H9 (cell line): Measurements from ENCODE around the gene RAC2. TPM values are rescaled to one million over a fixed set of nuclear protein-coding genes. Genes with fewer than 3 reads are reported as not detected.

Experiments
- DNase-seq: peaks from one replicate; pipeline ENCODE4 v3.0.0-alpha.2; 2017
- H2AFZ ChIP-seq: one replicate; pipeline ENCODE4 v1.6.1; 2013; ENCODE audit warnings: mild to moderate bottlenecking, low read length, control low read depth, moderate library complexity
- H2AK5ac ChIP-seq: 2 replicates; pipeline ENCODE4 v1.6.1; 2013; ENCODE audit warnings: low read length, control low read depth, mixed read lengths; ENCODE audit not compliant: insufficient read length
- H2BK120ac ChIP-seq: one replicate; pipeline ENCODE4 v1.6.1; 2013; ENCODE audit warnings: low read depth, mild to moderate bottlenecking, low read length, control low read depth, inconsistent platforms; ENCODE audit not compliant: poor library complexity, severe bottlenecking
- H2BK12ac ChIP-seq: 2 replicates; pipeline ENCODE4 v1.6.1; 2013; ENCODE audit warnings: low read length, control low read depth, mixed read lengths, low read depth; ENCODE audit not compliant: insufficient read length
- H2BK15ac ChIP-seq: 2 replicates; pipeline ENCODE4 v1.6.1; 2013; ENCODE audit warnings: low read depth, low read length, control low read depth
- H2BK20ac ChIP-seq: one replicate; pipeline ENCODE4 v1.6.1; 2013; ENCODE audit warnings: low read depth, mild to moderate bottlenecking, low read length, control low read depth, inconsistent platforms; ENCODE audit not compliant: poor library complexity, severe bottlenecking
- H2BK5ac ChIP-seq: 2 replicates; pipeline ENCODE4 v1.6.1; 2013; ENCODE audit warnings: low read length, control low read depth, mixed read lengths; ENCODE audit not compliant: insufficient read length
- H3K14ac ChIP-seq: 2 replicates; pipeline ENCODE4 v1.6.1; 2013; ENCODE audit warnings: low read length, control low read depth; ENCODE audit not compliant: insufficient read depth
- H3K18ac ChIP-seq: 2 replicates; pipeline ENCODE4 v1.6.1; 2013; ENCODE audit warnings: low read depth, mild to moderate bottlenecking, mixed read lengths, low read length, control low read depth; ENCODE audit not compliant: insufficient read length
- H3K23ac ChIP-seq: 2 replicates; pipeline ENCODE4 v1.6.1; 2013; ENCODE audit warnings: low read length, control low read depth, mixed read lengths, low read depth; ENCODE audit not compliant: insufficient read length
- H3K23me2 ChIP-seq: 2 replicates; pipeline ENCODE4 v1.6.1; 2013; ENCODE audit warnings: low read depth, mild to moderate bottlenecking, mixed read lengths, low read length, control low read depth; ENCODE audit not compliant: insufficient read length, poor library complexity, severe bottlenecking
- H3K27ac ChIP-seq: 2 replicates; pipeline ENCODE4 v1.5.1; 2013; ENCODE audit warnings: low read length, control low read depth, mixed read lengths, low read depth; ENCODE audit not compliant: insufficient read length
- H3K27me3 ChIP-seq: 2 replicates; pipeline ENCODE4 v1.6.1; 2013; ENCODE audit warnings: low read length, control low read depth, inconsistent platforms; ENCODE audit not compliant: insufficient read depth
- H3K4ac ChIP-seq: 2 replicates; pipeline ENCODE4 v1.6.1; 2013; ENCODE audit warnings: low read depth, mild to moderate bottlenecking, control low read depth, inconsistent platforms, low read length, moderate library complexity
- H3K4me1 ChIP-seq: 2 replicates; pipeline ENCODE4 v1.6.1; 2013; ENCODE audit warnings: low read length, control low read depth, inconsistent platforms; ENCODE audit not compliant: insufficient read depth
- H3K4me2 ChIP-seq: 2 replicates; pipeline ENCODE4 v1.6.1; 2013; ENCODE audit warnings: low read length, control low read depth, mixed read lengths; ENCODE audit not compliant: insufficient read length, insufficient read depth
- H3K56ac ChIP-seq: 2 replicates; pipeline ENCODE4 v1.6.1; 2013; ENCODE audit warnings: low read depth, mild to moderate bottlenecking, mixed read lengths, low read length, control low read depth; ENCODE audit not compliant: insufficient read length
- H3K79me1 ChIP-seq: 2 replicates; pipeline ENCODE4 v1.6.1; 2013; ENCODE audit warnings: low read depth, mild to moderate bottlenecking, moderate library complexity, low read length, control low read depth, inconsistent platforms; ENCODE audit not compliant: insufficient read depth, poor library complexity, severe bottlenecking
- H3K79me2 ChIP-seq: 2 replicates; pipeline ENCODE4 v1.6.1; 2013; ENCODE audit warnings: low read length, control low read depth, inconsistent platforms; ENCODE audit not compliant: insufficient read depth
- H3K9ac ChIP-seq: 2 replicates; pipeline ENCODE4 v1.6.1; 2013; ENCODE audit warnings: low read length, control low read depth, mixed read lengths; ENCODE audit not compliant: insufficient read length; ENCODE audit errors: extremely low read depth
- H3K9me3 ChIP-seq: one replicate; pipeline ENCODE4 v1.6.1; 2013; ENCODE audit warnings: low read depth, low read length, inconsistent platforms; ENCODE audit not compliant: control insufficient read depth
- H3T11ph ChIP-seq: one replicate; pipeline ENCODE4 v1.6.1; 2013; ENCODE audit warnings: mild to moderate bottlenecking, low read length, control low read depth, inconsistent platforms
- H4K20me1 ChIP-seq: one replicate; pipeline ENCODE4 v1.6.1; 2013; ENCODE audit not compliant: control insufficient read depth, insufficient read length, insufficient read depth
- H4K5ac ChIP-seq: 2 replicates; pipeline ENCODE4 v1.6.1; 2013; ENCODE audit warnings: low read depth, mild to moderate bottlenecking, mixed read lengths, low read length, control low read depth; ENCODE audit not compliant: insufficient read length
- H4K8ac ChIP-seq: replicated peaks from 2 replicates; pipeline ENCODE4 v1.6.1; 2013; ENCODE audit warnings: low read length, control low read depth, mixed read lengths, low read depth; ENCODE audit not compliant: insufficient read length
- H4K91ac ChIP-seq: 2 replicates; pipeline ENCODE4 v1.6.1; 2013; ENCODE audit warnings: low read depth, mild to moderate bottlenecking, moderate library complexity, mixed read lengths, low read length, control low read depth; ENCODE audit not compliant: insufficient read length
- H3K27ac Mint-ChIP-seq, 3 experiments: 2 replicates in 2 of 3; 3 replicates in 1 of 3; pipeline ENCODE4 v1.8.0; 2020 to 2021; ENCODE audit warnings: mixed read lengths in 3 of 3, mild to moderate bottlenecking in 1 of 3, moderate library complexity in 1 of 3
- H3K27me3 Mint-ChIP-seq: 2 replicates; pipeline ENCODE4 v1.8.0; 2021; ENCODE audit warnings: low read depth, mild to moderate bottlenecking, moderate library complexity, mixed read lengths
- H3K36me3 Mint-ChIP-seq, 3 experiments: 2 replicates in 2 of 3; 3 replicates in 1 of 3; pipeline ENCODE4 v1.8.0; 2020 to 2021; ENCODE audit warnings: low read depth in 3 of 3, mixed read lengths in 3 of 3; ENCODE audit not compliant: insufficient read depth in 1 of 3
- H3K4me1 Mint-ChIP-seq, 2 experiments: 2 replicates each; pipeline ENCODE4 v1.8.0; 2020; ENCODE audit warnings: mixed read lengths in 2 of 2
- H3K4me3 Mint-ChIP-seq, 2 experiments: 2 replicates in 1 of 2; 3 replicates in 1 of 2; pipeline ENCODE4 v1.8.0; 2020 to 2021; ENCODE audit warnings: mild to moderate bottlenecking in 2 of 2, mixed read lengths in 2 of 2, moderate library complexity in 1 of 2
- H3K9me3 Mint-ChIP-seq, 2 experiments: 2 replicates in 1 of 2; 3 replicates in 1 of 2; pipeline ENCODE4 v1.8.0; 2020; ENCODE audit warnings: mild to moderate bottlenecking in 2 of 2, mixed read lengths in 2 of 2, moderate library complexity in 1 of 2
- CTCF ChIP-seq: fragments of 200-600 bp; sonication (generic); conservative IDR thresholded peaks from 3 replicates; pipeline ENCODE4 v1.8.0; 2021; ENCODE audit warnings: antibody characterized with exemption, mild to moderate bottlenecking
- WGBS: extraction: QIAGEN DNeasy Blood & Tissue Kit; methylation state at CpG from one replicate; pipeline ENCODE4 v1.1.7; 2013; ENCODE audit warnings: missing lambda C conversion rate, low lambda C conversion rate, mixed read lengths; ENCODE audit not compliant: insufficient read length; ENCODE audit errors: extremely low coverage; 5-methylcytosine and 5-hydroxymethylcytosine counted together
- total RNA-seq: library from RNA; stranded (reverse); gene quantifications from 2 replicates; pipeline ENCODE4 v1.2.1, GENCODE V29; 2021

RAC2 gene
- total RNA-seq, 1 experiment from 2014 or later = 2.8 TPM

GRCh38 chr22:37199760-37200108 lies 44.3 kb downstream of the RAC2 start:
- H3T11ph ChIP-seq = no peak overlapping the region
- Mint-ChIP-seq H3K9me3 (no peaks in the 10 kb centered on the region), H3K4me1 (peaks cover 20 to 42% of the 10 kb centered on the region in 2 experiments), H3K36me3 (no peaks in the 10 kb centered on the region), H3K27ac (no peak overlapping the region; a peak in 1 of 7 replicates), H3K27me3 (peaks cover 7% of the 10 kb centered on the region), H3K4me3 (peak overlapping the region in 1 of 2 experiments; percentile 24; a peak in 1 of 5 replicates)
- WGBS = no CpG with 5 or more reads among the region's 12 CpGs
- no peak overlapping the region for H2BK5ac ChIP-seq
- H3K9ac ChIP-seq = no peak overlapping the region
- H2BK20ac ChIP-seq = no peak overlapping the region
- H2BK12ac ChIP-seq = no peak overlapping the region
- no peak overlapping the region for H4K5ac ChIP-seq
- H3K4ac ChIP-seq = no peak overlapping the region
- peak overlapping the region; percentile 4; the same call in 1 of the 2 replicates for H3K14ac ChIP-seq
- H3K56ac ChIP-seq = no peak overlapping the region
- H2AK5ac ChIP-seq = no peak overlapping the region
- no peak overlapping the region for H4K91ac ChIP-seq
- H3K23me2 ChIP-seq = peaks cover 5% of the 10 kb centered on the region
- no peaks in the 10 kb centered on the region for H3K79me1 ChIP-seq
- H3K79me2 ChIP-seq = no peaks in the 10 kb centered on the region
- no peak overlapping the region for H3K27ac ChIP-seq
- H2BK15ac ChIP-seq = no peak overlapping the region
- H3K18ac ChIP-seq = no peak overlapping the region
- no peaks in the 10 kb centered on the region; the same call in 1 of the 2 replicates for H3K4me1 ChIP-seq
- H3K27me3 ChIP-seq = no peaks in the 10 kb centered on the region
- no peaks in the 10 kb centered on the region for H3K9me3 ChIP-seq
- 0 out of 3 replicates have a peak, but pooled peaks have one; percentile 9 for TF ChIP-seq CTCF
- no peak overlapping the region for H3K23ac ChIP-seq
- no peak for DNase-seq
- H3K4me2 ChIP-seq = no peak overlapping the region
- H2AFZ ChIP-seq = no peak overlapping the region
- no peaks in the 10 kb centered on the region for H4K20me1 ChIP-seq
- no peak overlapping the region for H4K8ac ChIP-seq
- no peak overlapping the region for H2BK120ac ChIP-seq
